GM18907 (cell line): ENCODE measurements around the gene RABEP1.
A peak's percentile ranks its signal among the peaks of the same experiment; 100 is the strongest.
"Not testable (repeated sequence)": the region's sequence is repeated elsewhere in the genome, so short reads cannot be mapped to it uniquely, and the experiment has no call there.

ENCODE experiments used
- ATAC-seq: cut with Tn5 transposase; IDR thresholded peaks from one replicate; pipeline ENCODE4 v1.9.1; 2021; ENCODE audit warnings: mild to moderate bottlenecking, moderate library complexity; ENCODE audit not compliant: unreplicated experiment

RABEP1 gene

GRCh38 chr17:5418858-5419355, 136.8 kb downstream of the RABEP1 start:
- ATAC-seq: peak; percentile 28

DNA sequence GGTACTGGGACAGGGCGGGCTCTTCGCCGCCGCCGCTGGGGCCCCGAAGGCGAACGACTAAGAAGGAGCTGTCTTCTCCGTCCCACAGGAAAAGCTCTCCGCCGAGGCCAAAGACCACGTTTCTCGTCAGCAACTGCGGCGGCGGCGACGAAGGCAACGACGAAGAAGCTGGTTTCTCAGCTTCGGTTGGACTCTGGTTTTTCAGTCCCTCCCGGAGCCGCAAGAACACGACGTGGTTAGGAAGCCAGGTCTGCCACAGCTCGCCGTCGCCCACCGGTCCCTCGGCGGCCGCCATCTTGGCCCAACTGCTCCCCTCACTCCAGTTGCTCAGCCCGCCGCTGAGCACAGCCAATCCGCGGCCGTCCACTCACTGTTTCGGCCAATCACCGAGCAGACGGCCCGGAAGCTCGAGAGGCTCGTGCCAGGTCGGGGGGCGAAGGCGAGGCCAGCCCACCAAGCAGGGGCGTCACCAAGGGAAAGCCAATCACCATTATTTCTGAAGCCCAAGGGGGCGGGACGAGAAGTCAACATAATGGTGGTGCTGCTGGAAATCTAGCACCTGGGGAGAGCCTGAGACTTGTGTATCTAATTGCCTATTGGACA, 137.4 kb downstream of the RABEP1 start, which contains the start of gene NUP88:
NUP88 (minus strand) TSS at position 307 of the 603 bp plus-strand sequence; CDS start at position 295, 12 bp downstream.
- ATAC-seq: peak; percentile 88

DNA sequence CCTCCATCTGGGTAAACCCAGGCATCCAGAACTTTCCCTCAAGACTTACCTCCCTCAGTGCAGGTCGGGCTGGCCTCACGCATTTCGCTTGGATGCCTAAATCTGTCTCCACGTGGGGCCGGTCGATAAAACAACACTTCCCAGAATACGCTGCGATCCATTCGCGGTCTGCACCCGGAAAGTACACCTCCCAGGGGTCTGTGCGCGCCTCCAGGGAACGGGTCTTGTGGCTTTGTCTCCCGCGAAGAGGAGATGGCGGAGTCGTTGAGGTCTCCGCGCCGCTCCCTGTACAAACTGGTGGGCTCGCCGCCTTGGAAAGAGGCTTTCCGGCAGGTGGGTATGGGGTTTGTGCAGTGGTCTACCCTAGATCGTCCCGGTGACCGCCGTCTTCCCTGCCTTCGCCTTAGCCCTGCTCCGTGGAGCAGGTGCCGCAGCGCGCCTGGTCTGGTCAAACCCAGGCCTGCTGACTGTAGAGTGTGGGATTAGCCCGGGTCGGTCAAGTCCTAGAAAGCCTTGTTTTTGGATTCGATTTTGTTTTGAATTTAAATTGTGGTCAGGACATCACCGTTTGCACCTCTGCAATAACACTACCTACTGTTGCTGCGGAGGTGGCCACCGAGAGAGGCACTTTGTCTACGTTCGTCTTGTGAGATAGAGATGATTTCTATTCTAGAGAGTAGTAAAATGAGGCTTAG, 138.0 kb downstream of the RABEP1 start, which contains the start of gene RPAIN:
RPAIN (plus strand) TSS at position 224 of the 695 bp plus-strand sequence; CDS start at position 253, 29 bp downstream.
- peak; percentile 67 for ATAC-seq

DNA sequence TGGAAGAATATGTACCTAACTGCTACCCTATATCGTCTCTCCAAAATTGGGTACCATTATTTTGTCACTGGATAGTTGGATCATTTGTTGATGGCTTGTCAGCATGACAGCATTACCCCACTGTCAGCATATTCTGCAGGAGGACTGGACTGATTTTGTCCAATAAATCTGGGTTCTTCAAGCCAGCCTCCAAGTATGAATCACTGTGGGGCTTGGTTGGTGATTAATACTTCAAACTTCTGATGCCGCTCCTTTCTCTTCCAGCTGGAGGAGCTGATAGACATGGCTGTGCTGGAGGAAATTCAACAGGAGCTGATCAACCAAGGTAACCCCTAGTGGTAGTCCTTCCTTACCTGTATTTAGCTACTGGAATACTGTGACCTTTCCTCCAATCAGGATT, 140.4 kb downstream of the RABEP1 start:
- no peak for ATAC-seq

DNA sequence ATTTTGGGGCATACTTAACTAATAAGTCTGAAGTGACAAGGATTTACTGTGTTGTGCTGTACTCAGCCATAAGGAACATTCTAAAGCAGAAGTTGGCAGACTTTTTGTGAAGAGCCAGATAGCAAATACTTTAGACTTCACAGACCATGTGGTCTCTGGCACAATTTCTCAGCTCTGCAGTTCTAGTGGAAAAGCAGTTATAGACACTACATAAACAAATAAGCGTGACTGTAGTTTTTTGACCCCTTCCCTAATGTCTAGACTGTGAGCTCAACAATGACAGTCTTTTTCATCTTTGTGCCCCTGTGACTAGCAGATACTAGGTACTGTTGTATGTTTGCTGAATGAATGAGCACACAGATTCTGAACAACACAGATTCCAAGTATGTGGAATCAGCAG, 142.8 kb downstream of the RABEP1 start:
- ATAC-seq: no peak

- no peak for ATAC-seq
Observed at GRCh38 chr17:5425826-5426225, 143.7 kb downstream of the RABEP1 start.

- ATAC-seq: no peak
Observed at GRCh38 chr17:5429191-5429887, 147.3 kb downstream of the RABEP1 start.

DNA sequence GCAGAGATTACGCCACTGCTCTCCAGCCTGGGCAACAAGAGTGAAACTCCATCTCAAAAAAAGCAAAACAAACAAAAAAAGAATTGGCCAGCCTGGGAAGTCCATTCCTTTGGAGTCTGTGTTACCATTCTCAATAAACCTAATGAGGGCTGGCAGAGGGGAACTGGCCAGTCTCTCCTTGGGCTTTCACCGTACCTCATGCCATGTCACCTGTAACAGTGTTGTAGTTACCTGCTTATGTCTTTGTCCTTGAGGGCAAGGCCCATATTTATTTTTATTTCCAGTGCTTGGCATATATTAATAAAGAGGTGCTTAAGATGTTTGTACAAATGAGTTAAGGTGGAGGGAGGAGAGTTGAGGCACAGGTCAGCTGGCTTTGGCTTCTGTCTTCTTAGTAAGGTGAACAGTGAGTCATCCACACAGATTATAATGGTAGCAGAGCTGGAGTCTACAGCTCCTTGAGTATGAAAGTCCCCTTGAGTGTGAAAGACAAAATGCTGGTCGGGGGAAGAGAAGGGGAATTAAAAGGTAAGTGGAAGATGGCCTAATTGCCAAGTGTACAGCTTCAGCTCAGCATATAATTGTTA, 148.4 kb downstream of the RABEP1 start:
- ATAC-seq: no peak

GRCh38 chr17:5431234-5431633, 149.2 kb downstream of the RABEP1 start:
- not testable (repeated sequence) for ATAC-seq

GRCh38 chr17:5431949-5432556, 150.0 kb downstream of the RABEP1 start:
- no peak for ATAC-seq

- no peak for ATAC-seq
Observed at GRCh38 chr17:5434984-5435383, 152.9 kb downstream of the RABEP1 start.
